ENCODE data around the gene MBD4.
"Not testable (repeated sequence)": the region's sequence is repeated elsewhere in the genome, so short reads cannot be mapped to it uniquely, and the experiment has no call there.

- TF ChIP-seq CTCF, POLR2A (IDR thresholded peaks at IDR 0.05): not testable (repeated sequence)
These were observed 48.2 kb downstream of the MBD4 start for GRCh38 chr3:129391583-129391982.

Measured in testis (tissue), 2 donors.